Activated CD4-positive, alpha-beta memory T cell treated with anti-CD3 and anti-CD28 coated beads for 36 hours (primary cell): Measurements from ENCODE around the gene KRT77. TPM values are rescaled to one million over a fixed set of nuclear protein-coding genes. Genes with fewer than 3 reads are reported as not detected.

Experiments used
- CTCF ChIA-PET: fragments of 350-600 bp; sonication (Branson Sonifier 250); formaldehyde crosslinking; loops from one replicate; lab custom pipeline; 2021; ENCODE audit warnings: antibody characterized with exemption, inconsistent platforms; lab: Charles Lee
- POLR2A ChIA-PET: fragments of 350-600 bp; sonication (Branson Sonifier 250); formaldehyde crosslinking; loops from one replicate; lab custom pipeline; 2021; ENCODE audit warnings: antibody characterized with exemption; lab: Charles Lee
- DNase-seq: peaks from one replicate; pipeline ENCODE4 v3.0.0-alpha.2; 2020
- H3K27ac Mint-ChIP-seq: one replicate; pipeline ENCODE4 v1.8.0; 2021; ENCODE audit warnings: mixed read lengths
- H3K27me3 Mint-ChIP-seq: one replicate; pipeline ENCODE4 v1.8.0; 2021; ENCODE audit warnings: mixed read lengths
- H3K36me3 Mint-ChIP-seq: one replicate; pipeline ENCODE4 v1.8.0; 2021; ENCODE audit warnings: mixed read lengths
- H3K4me1 Mint-ChIP-seq: one replicate; pipeline ENCODE4 v1.8.0; 2021; ENCODE audit warnings: low read depth, mixed read lengths
- H3K4me3 Mint-ChIP-seq: one replicate; pipeline ENCODE4 v1.8.0; 2021; ENCODE audit warnings: mild to moderate bottlenecking, mixed read lengths
- H3K9me3 Mint-ChIP-seq: one replicate; pipeline ENCODE4 v1.8.0; 2021; ENCODE audit warnings: mixed read lengths
- intact Hi-C: fragments of 100-400 bp; cut with micrococcal nuclease; formaldehyde crosslinking; loops from one replicate; pipeline ENCODE4 v1.15.1; 2023
- total RNA-seq, 2 experiments: library from RNA; stranded (reverse); gene quantifications; one replicate each; pipeline ENCODE4 v1.2.3, GENCODE V29; 2021

Gene KRT77
- total RNA-seq, 2 experiments from 2014 or later, result not detected

- POLR2A ChIA-PET, result no interaction called here
Measured at GRCh38 chr12:52689936-52690335, 13.4 kb downstream of the KRT77 start.

DNA sequence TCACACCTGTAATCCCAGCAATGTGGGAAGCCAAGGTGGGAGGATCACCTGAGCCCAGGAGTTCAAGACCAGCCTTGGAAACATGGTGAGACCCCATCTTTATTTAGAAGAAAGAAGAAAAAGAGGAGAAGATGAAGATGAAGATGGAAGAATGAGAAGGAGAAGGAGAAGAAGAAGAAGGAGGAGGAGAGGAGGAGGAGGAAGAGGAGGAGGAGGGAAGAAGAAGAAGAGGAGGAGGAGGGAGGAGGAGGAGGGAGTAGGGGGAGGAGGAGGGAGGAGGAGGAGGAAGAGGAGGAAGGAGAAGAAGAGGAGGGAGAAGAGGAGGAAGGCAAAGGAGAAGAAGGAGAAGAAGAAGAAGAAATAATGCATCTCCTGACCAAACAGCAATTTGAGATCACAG is 14.1 kb downstream of the KRT77 start:
- CTCF ChIA-PET, result no interaction called here

More at GRCh38 chr12:52689936-52690335, 13.4 kb downstream of the KRT77 start:
- Mint-ChIP-seq H3K4me1 (peaks cover 14% of the 10 kb centered on the region), H3K27me3 (no peaks in the 10 kb centered on the region), H3K27ac (no peak overlapping the region), H3K36me3 (no peaks in the 10 kb centered on the region), H3K4me3 (no peak overlapping the region), H3K9me3 (no peaks in the 10 kb centered on the region)
- intact Hi-C loops, result loop anchor here (10.0 kb wide), 1 partner anchor 185 kb away; no protein-coding TSS in a partner anchor
- DNase-seq, result no peak
- CTCF ChIA-PET, result no interaction called here

DNA sequence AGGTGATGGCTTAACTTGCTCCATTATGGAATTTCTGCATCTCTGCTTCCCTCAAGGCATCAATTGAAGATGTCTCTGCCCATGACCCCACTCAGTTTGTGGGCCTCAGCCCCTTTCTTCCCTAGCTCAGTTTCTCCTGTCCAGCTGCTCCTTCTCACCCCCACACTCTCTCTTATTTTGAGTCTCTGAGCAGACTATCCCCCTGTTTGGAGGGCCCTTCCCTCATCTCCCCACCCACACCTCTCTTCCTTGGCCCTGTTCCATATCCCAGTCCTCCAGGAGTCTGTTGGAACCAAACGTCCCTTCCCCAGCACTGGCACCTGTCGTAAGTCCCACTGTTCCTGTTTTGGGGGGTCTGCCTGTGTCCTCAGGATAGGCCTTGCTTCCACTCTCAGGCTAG is 14.8 kb downstream of the KRT77 start:
- ChIA-PET CTCF (no interaction called here), POLR2A (no interaction called here)
- no peaks in the 10 kb centered on the region for H3K27me3 Mint-ChIP-seq
- H3K4me3 Mint-ChIP-seq, result no peak overlapping the region
- H3K9me3 Mint-ChIP-seq, result no peaks in the 10 kb centered on the region
- intact Hi-C loops, result no loop called here
- H3K4me1 Mint-ChIP-seq, result peaks cover 14% of the 10 kb centered on the region
- no peak for DNase-seq
- H3K36me3 Mint-ChIP-seq, result no peaks in the 10 kb centered on the region
- H3K27ac Mint-ChIP-seq, result no peak overlapping the region

More for the DNA sequence above, 14.1 kb downstream of the KRT77 start:
- POLR2A ChIA-PET, result no interaction called here
- peaks cover 14% of the 10 kb centered on the region for H3K4me1 Mint-ChIP-seq
- no peak overlapping the region for H3K4me3 Mint-ChIP-seq
- intact Hi-C loops, result no loop called here
- no peaks in the 10 kb centered on the region for H3K36me3 Mint-ChIP-seq
- H3K9me3 Mint-ChIP-seq, result no peaks in the 10 kb centered on the region
- H3K27me3 Mint-ChIP-seq, result no peaks in the 10 kb centered on the region
- no peak overlapping the region for H3K27ac Mint-ChIP-seq
- DNase-seq, result no peak

- Mint-ChIP-seq H3K27ac (no peak overlapping the region), H3K4me3 (no peak overlapping the region), H3K9me3 (no peaks in the 10 kb centered on the region), H3K4me1 (peaks cover 14% of the 10 kb centered on the region), H3K27me3 (no peaks in the 10 kb centered on the region), H3K36me3 (no peaks in the 10 kb centered on the region)
- ChIA-PET POLR2A (no interaction called here), CTCF (no interaction called here)
- intact Hi-C loops, result no loop called here
- no peak for DNase-seq
Measured at GRCh38 chr12:52687497-52688385, 15.6 kb downstream of the KRT77 start.

DNA sequence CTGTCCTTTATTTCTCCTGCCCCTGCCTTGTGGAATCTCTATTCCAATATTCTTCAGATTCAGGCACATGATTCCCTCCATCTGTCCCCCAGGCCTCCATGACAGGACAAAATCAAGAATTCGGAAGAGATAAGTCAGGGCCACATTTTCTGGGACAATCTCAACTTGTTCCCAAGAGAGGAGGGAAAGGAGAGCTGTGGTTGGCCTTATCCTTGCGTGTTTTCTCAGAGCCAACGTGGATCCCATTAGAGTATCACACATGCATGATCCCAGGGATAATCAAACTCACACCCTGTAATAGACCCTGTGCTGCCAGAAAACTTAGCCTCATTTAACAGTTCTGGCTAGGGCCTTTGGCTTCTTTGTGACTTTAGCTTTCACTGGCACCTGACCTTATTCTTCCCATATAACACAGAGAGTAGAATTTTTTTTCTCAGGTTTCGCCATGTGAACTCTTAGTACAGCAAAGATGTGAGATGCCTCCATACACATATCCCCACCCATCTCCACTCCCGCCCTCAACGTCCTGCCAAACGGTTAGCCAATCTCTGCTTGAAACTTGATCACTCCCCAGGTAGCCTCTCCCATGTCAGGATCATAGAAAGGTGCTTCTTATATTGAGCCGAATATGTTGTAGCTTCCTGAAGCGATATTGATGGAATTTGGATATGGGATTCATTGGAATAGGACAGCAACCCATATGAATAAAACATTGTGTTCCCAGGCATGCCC is 16.4 kb downstream of the KRT77 start:
- peaks cover 14% of the 10 kb centered on the region for H3K4me1 Mint-ChIP-seq
- POLR2A ChIA-PET, result no interaction called here
- intact Hi-C loops, result no loop called here
- H3K9me3 Mint-ChIP-seq, result no peaks in the 10 kb centered on the region
- CTCF ChIA-PET, result interaction anchor here (0.6 kb wide), 1 partner anchor 1193 kb away, joined by 3 read pairs; no protein-coding TSS in a partner anchor
- no peaks in the 10 kb centered on the region for H3K36me3 Mint-ChIP-seq
- H3K27ac Mint-ChIP-seq, result no peak overlapping the region
- no peak for DNase-seq
- no peak overlapping the region for H3K4me3 Mint-ChIP-seq
- no peaks in the 10 kb centered on the region for H3K27me3 Mint-ChIP-seq

GRCh38 chr12:52686063-52686462 is 17.3 kb downstream of the KRT77 start:
- Mint-ChIP-seq H3K4me3 (no peak overlapping the region), H3K27me3 (no peaks in the 10 kb centered on the region), H3K36me3 (no peaks in the 10 kb centered on the region), H3K27ac (no peak overlapping the region), H3K4me1 (peaks cover 16% of the 10 kb centered on the region), H3K9me3 (no peaks in the 10 kb centered on the region)
- no peak for DNase-seq
- intact Hi-C loops, result no loop called here
- CTCF ChIA-PET, result no interaction called here
- POLR2A ChIA-PET, result no interaction called here

DNA sequence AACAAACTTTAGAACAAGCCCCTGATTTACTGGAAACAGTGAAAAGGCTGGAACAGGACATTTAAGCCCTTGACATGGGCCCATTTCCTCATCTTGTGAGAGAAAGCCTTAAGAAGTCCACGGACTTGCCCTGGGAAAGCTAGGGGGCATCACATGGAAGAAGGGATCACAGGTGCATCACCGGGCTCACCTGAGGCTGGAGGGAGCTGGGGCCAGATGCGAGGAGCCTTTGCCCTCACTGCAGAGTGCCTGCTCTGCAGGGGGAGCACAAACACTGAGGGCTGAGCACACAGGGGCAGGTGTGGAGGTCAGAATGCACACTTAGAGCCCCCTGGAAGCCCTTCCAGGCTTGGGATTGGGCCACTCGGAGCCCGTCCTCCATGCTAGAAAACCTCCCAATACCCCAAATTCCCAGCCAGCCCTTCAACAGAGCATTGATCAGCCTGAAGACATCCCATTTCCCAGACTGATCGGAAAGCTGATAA is 17.9 kb downstream of the KRT77 start:
- H3K27ac Mint-ChIP-seq, result no peak overlapping the region
- no peak for DNase-seq
- no peak overlapping the region for H3K4me3 Mint-ChIP-seq
- peaks cover 14% of the 10 kb centered on the region for H3K4me1 Mint-ChIP-seq
- ChIA-PET CTCF (no interaction called here), POLR2A (no interaction called here)
- H3K36me3 Mint-ChIP-seq, result no peaks in the 10 kb centered on the region
- intact Hi-C loops, result no loop called here
- H3K27me3 Mint-ChIP-seq, result no peaks in the 10 kb centered on the region
- no peaks in the 10 kb centered on the region for H3K9me3 Mint-ChIP-seq

- H3K4me3 Mint-ChIP-seq, result no peak overlapping the region
- intact Hi-C loops, result no loop called here
- DNase-seq, result no peak
- no peaks in the 10 kb centered on the region for H3K9me3 Mint-ChIP-seq
- no peaks in the 10 kb centered on the region for H3K36me3 Mint-ChIP-seq
- peaks cover 3% of the 10 kb centered on the region for H3K27me3 Mint-ChIP-seq
- peaks cover 11% of the 10 kb centered on the region for H3K4me1 Mint-ChIP-seq
- ChIA-PET POLR2A (no interaction called here), CTCF (interaction anchor here (0.6 kb wide), 1 partner anchor 201 kb away, joined by 3 read pairs; no protein-coding TSS in a partner anchor)
- no peak overlapping the region for H3K27ac Mint-ChIP-seq
Measured at GRCh38 chr12:52684431-52684830, 18.9 kb downstream of the KRT77 start.

GRCh38 chr12:52683575-52684300 is 19.6 kb downstream of the KRT77 start:
- DNase-seq, result no peak
- Mint-ChIP-seq H3K9me3 (no peaks in the 10 kb centered on the region), H3K27me3 (peaks cover 4% of the 10 kb centered on the region), H3K4me3 (no peak overlapping the region), H3K36me3 (no peaks in the 10 kb centered on the region), H3K27ac (no peak overlapping the region), H3K4me1 (peaks cover 11% of the 10 kb centered on the region)
- POLR2A ChIA-PET, result no interaction called here
- intact Hi-C loops, result no loop called here
- CTCF ChIA-PET, result interaction anchor here (0.6 kb wide), 1 partner anchor 201 kb away, joined by 3 read pairs; no protein-coding TSS in a partner anchor

- no peak overlapping the region for H3K4me3 Mint-ChIP-seq
- H3K27ac Mint-ChIP-seq, result no peak overlapping the region
- H3K27me3 Mint-ChIP-seq, result peaks cover 6% of the 10 kb centered on the region
- no peak for DNase-seq
- POLR2A ChIA-PET, result no interaction called here
- no peaks in the 10 kb centered on the region for H3K36me3 Mint-ChIP-seq
- H3K4me1 Mint-ChIP-seq, result peaks cover 11% of the 10 kb centered on the region
- H3K9me3 Mint-ChIP-seq, result no peaks in the 10 kb centered on the region
- intact Hi-C loops, result no loop called here
- CTCF ChIA-PET, result no interaction called here
Measured at GRCh38 chr12:52682938-52683574, 20.3 kb downstream of the KRT77 start.

DNA sequence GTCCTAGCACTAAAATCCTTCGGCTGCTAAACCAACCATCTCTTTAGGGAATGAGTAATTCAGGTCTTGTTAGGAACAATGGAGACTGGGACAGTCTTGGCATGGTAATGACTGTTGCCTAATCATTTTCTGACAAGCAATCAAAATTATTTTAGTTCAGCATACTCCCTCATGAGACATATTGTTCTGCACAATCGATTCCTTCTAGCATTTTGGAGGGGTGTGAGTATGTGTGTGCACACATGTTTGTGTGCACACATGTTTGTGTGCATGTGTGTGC is 21.0 kb downstream of the KRT77 start:
- H3K27ac Mint-ChIP-seq, result no peak overlapping the region
- intact Hi-C loops, result no loop called here

More for the DNA sequence above, 21.0 kb downstream of the KRT77 start:
- no peak overlapping the region for H3K4me3 Mint-ChIP-seq
- POLR2A ChIA-PET, result no interaction called here
- CTCF ChIA-PET, result no interaction called here
- H3K36me3 Mint-ChIP-seq, result no peaks in the 10 kb centered on the region
- no peak for DNase-seq
- peaks cover 11% of the 10 kb centered on the region for H3K4me1 Mint-ChIP-seq
- no peaks in the 10 kb centered on the region for H3K9me3 Mint-ChIP-seq
- peaks cover 7% of the 10 kb centered on the region for H3K27me3 Mint-ChIP-seq
